ENCODE measurements around the gene NDUFV2.
"Not testable (repeated sequence)": the region's sequence is repeated elsewhere in the genome, so short reads cannot be mapped to it uniquely, and the experiment has no call there.

The NDUFV2 gene

DNA sequence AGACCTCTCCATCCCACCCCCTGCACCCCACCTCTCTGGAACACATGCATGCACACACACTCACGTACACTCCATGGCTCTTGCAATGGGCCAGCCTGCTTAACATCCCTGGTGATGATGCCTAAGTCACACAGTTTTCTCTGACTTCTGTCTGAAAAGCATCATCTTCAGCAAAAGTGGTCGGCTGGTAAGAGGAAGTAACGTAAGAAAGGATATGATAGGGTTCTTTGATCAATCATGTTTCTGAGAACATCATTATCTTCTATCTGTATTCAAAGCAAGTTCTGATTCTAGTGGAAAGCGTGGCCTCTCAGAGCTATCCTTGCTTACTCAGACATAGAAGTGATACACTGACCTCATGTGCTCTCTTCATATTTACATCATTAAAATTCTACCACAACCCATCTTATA lies 11.4 kb upstream of the NDUFV2 start:
- DNase-seq (ENCODE audit: low spot score) = no peak

- DNase-seq (ENCODE audit: low spot score) = no peak
Measured at GRCh38 chr18:9092665-9093064, 9.8 kb upstream of the NDUFV2 start.

DNA sequence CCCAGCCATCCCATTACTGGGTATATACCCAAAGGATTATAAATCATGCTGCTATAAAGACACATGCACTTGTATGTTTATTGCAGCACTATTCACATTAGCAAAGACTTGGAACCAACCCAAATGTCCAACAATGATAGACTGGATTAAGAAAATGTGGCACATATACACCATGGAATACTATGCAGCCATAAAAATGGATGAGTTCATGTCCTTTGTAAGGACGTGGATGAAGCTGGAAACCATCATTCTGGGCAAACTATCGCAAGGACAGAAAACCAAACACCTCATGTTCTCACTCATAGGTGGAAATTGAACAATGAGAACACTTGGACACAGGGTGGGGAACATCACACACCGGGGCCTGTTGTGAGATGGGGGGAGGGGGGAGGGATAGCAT lies 9.4 kb upstream of the NDUFV2 start:
- not testable (repeated sequence) for DNase-seq (ENCODE audit: low spot score)

DNA sequence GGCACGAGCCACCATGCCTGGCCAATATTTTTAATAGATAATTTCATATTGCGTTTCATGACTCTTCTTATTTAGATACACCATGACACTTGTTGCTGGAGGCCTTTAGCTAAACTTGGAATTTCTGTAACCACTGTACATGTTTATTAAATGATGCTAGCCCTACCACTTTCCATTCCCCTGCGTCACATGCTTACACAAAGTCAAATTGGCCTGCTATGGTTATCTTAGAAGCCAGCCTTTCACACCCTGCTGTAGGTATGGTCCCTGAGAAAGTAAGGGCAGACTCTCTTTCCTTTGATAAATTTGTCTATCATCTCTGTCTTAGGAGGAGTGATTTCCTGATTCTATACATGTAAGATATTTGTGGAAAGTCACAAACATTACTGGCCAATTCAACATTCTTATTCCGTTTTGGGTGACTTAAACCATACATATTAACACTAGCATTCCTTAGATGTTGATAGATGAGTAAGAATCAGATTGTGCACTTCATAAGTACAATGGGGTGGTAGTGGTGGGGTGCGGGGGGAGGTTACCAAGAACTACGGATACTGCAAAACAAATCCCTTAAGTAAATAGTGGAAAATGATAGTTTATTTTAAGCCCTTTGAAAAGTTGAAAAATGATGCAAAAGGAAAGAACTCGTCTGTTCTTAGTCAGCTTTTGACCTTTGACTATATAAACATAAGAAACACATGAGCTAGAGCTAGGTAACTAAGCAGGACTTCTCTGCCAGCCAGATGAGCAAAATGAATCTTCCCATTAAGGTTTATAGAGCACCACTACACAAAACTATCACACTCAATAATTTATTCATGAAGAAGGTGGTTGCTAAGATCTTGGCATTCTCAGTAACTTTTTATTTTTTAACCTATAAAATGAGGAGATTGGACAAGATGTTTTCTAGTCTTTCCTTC lies 7.9 kb upstream of the NDUFV2 start:
- DNase-seq (ENCODE audit: low spot score) = no peak

- no peak for DNase-seq (ENCODE audit: low spot score)
Measured at GRCh38 chr18:9095297-9096006, 7.0 kb upstream of the NDUFV2 start.

GRCh38 chr18:9096007-9096371 lies 6.5 kb upstream of the NDUFV2 start:
- no peak for DNase-seq (ENCODE audit: low spot score)

- no peak for DNase-seq (ENCODE audit: low spot score)
Measured at GRCh38 chr18:9096685-9097084, 5.8 kb upstream of the NDUFV2 start.

DNA sequence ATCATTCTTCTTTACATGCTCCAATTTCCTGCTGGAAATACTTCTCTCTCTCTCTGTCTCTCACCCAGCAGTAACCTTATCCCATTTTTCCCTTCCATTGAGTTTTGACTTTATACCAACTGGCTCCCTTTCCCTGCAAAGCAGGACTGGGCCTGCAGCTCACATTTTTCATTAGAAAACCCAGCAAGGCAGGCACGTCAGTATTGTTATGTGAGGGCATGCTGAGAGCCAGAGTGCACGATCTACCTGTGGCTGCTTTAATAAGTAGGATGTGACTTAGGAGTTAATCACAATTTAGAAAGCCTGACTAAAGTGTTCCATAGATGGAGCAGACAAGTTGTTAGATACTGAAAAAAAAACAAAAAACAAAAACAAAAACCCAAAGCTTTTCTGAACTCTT lies 5.2 kb upstream of the NDUFV2 start:
- no peak for DNase-seq (ENCODE audit: low spot score)

GRCh38 chr18:9100796-9101195 lies 1.7 kb upstream of the NDUFV2 start:
- DNase-seq (ENCODE audit: low spot score) = no peak

GRCh38 chr18:9101730-9102507 lies 580 bp upstream of the NDUFV2 start:
- peak; percentile 23 for DNase-seq (ENCODE audit: low spot score)

DNA sequence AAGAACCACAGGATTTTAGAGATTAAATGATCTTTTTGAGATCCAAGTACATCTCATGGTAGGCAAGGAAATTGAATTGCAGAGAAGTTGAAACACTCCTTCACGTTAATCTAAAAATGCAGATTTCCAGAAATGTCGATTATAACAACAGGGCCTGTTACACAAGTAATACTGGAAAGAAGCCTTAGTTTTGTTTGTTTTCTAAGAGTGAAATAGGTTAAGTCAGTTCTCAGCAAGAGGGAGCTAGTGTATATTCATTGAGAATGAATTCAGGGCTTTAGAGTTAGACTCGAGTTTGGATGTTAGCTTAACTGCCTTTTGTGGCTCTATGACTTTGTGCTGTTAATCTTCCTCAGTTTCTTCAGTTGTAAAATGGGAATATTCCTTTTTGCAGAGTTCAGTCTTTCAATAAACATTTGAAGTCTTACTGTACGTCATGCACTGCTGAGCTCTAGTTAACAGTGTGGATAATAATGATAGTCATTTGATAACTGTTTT lies 926 bp downstream of the NDUFV2 start:
- no peak for DNase-seq (ENCODE audit: low spot score)

- no peak for DNase-seq (ENCODE audit: low spot score)
Measured at GRCh38 chr18:9104244-9104901, 1.9 kb downstream of the NDUFV2 start.

DNA sequence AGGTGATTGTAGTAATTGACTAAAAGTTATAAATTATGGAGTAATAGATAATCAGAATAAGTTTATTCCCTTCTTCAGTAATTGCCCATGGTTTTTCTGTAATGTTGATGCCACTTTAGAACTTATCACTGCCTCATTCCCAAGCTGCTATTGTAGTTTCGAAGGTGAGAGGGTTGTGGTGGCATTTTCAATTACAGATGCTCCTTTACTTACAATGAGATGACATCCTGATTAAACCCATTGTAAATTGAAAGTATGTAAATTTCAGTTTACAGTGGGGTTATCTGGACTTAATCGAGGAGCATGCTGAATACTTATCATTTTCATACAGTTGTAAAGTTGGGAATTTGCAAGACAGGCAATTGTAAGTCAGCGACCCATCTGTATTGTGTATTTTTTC lies 2.9 kb downstream of the NDUFV2 start:
- no peak for DNase-seq (ENCODE audit: low spot score)

- no peak for DNase-seq (ENCODE audit: low spot score)
Measured at GRCh38 chr18:9106094-9106493, 3.6 kb downstream of the NDUFV2 start.

DNA sequence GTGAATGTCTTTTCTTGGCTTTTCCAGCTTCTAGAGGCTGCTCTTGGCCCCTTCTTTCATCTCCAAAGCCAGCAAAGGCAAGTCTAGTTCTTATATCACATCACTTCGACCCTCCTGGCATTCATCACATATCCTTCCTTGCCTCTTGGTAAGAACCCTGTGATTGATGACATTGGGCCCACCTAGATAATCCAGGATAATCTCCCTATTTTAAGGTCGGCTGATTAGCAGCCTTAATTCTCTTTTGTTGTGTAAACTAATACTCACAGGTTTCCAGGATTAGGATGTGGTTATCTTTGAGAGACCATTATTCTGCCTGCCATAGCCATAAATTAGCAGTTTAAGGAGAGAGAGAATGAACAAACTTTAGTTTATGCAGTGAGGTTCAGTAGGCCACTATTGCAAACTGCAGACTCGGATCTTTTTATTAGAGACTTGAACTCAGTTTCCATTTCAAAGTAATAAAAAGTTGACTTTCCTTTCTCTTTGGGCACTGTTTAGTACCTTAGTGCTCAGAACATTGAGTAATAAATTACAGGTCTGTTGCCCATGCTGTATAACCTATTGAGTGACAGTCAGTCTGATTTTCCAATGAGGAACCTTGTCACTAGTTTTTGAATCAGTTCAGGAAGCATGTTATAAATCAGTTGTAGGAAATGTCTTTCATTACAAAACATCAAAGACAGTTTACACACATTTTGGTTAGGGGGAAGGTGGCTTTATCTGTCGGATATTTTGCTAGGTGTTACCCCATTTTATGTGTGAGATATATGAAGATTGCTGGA lies 4.5 kb downstream of the NDUFV2 start:
- no peak for DNase-seq (ENCODE audit: low spot score)

DNA sequence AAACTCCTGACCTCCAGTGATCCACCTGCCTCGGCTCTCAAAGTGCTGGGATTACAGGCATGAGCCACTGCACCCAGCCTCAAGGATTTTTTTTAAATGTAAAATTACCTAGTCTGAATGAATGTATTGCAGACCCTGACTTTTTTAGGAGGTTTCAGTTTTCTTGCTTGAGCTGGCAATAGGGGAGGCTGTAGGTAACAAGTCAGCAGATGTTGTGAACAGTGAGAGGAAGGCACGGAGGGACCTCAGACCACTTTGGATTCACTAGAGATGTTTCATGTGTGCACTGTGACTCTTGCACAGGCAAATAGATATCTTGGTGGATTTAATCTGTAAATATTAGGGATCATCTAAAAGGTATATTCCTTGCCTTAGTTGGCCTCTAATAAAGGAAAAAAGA lies 6.4 kb downstream of the NDUFV2 start:
- no peak for DNase-seq (ENCODE audit: low spot score)

DNA sequence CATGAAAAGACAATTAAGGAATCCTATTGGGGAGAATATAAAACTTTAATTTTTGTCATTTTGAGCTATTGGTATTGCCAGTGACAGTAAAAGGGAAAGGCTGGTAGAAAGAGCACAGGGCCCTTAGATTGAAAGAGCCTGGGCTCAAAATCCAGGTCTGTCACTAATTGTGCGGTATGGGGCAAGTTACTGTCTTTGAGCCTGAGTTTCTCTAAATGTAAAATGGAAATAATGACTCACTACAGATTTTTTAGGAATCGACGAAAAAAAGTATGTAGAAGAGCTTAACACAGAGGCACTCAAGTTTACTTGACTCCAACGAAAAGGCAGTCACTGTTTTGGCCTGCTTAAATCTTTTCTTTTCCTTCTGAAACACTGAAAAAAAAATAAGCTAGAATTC lies 7.0 kb downstream of the NDUFV2 start:
- no peak for DNase-seq (ENCODE audit: low spot score)

DNA sequence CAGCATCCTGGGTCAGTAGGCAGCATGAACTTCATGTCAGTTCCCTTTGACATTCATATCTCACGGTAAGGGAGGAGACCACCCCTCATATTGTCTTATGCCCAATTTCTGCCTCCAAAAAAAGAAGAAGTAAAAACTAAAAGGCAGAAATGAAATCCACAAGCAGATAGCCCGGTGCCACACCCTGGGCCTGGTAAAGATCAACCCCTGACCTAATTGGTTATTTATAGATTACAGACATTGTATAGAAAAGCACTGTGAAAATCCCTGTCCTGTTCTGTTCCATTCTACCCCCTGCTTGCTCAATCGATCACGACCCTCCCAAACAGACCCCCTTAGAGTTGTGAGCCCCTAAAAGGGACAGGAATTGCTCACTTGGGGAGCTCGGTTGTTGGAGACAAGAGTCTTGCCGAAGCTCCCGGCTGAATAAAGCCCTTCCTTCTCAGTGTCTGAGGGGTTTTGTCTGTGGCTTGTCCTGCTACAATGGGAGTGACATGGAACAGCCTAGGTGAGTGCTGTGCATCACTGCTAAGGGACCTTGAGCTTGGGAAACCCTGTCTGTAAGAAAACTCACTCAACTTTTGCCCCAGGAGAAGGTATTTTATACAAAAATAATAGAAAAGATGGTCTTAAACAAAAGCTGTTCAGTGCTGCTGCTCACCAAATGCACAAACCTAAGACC lies 11.1 kb downstream of the NDUFV2 start:
- DNase-seq (ENCODE audit: low spot score) = no peak

GRCh38 chr18:9115984-9116383 lies 13.5 kb downstream of the NDUFV2 start:
- no peak for DNase-seq (ENCODE audit: low spot score)
